ENCODE data around the gene MYO1B.

Gene MYO1B

GRCh38 chr2:191428141-191428540 is 182.9 kb downstream of the MYO1B start:
- Histone ChIP-seq H3K4me1 (ENCODE audit: control insufficient read depth, insufficient read depth, low read length, poor library complexity, severe bottlenecking) (no peaks in the 10 kb centered on the region), H3K36me3 (ENCODE audit: control insufficient read depth, insufficient read depth, low read length) (peaks cover 22% of the 10 kb centered on the region), H3K27ac (ENCODE audit: low read depth, low read length, severe bottlenecking) (no peak overlapping the region), H3K9me3 (ENCODE audit: control insufficient read depth, low read length) (no peaks in the 10 kb centered on the region), H3K4me3 (ENCODE audit: extremely low read depth, insufficient read depth, low read length, poor library complexity, severe bottlenecking) (no peak overlapping the region)
- WGBS, 2 experiments (ENCODE audit: insufficient coverage in 2 of 2) = 88 to 100% methylated on average over 1 to 3 of the region's 3 CpGs

GRCh38 chr2:191430476-191430875 is 185.3 kb downstream of the MYO1B start:
- no peaks in the 10 kb centered on the region for H3K4me1 ChIP-seq (ENCODE audit: control insufficient read depth, insufficient read depth, low read length, poor library complexity, severe bottlenecking)
- no CpG with 5 or more reads among the region's 1 CpG for whole genome bisulfite sequencing, 2 experiments (ENCODE audit: insufficient coverage in 2 of 2)
- no peak overlapping the region for H3K4me3 ChIP-seq (ENCODE audit: extremely low read depth, insufficient read depth, low read length, poor library complexity, severe bottlenecking)
- H3K27ac ChIP-seq (ENCODE audit: low read depth, low read length, severe bottlenecking) = no peak overlapping the region
- peaks cover 8% of the 10 kb centered on the region for H3K36me3 ChIP-seq (ENCODE audit: control insufficient read depth, insufficient read depth, low read length)
- H3K9me3 ChIP-seq (ENCODE audit: control insufficient read depth, low read length) = no peaks in the 10 kb centered on the region

- Histone ChIP-seq H3K27ac (ENCODE audit: low read depth, low read length, severe bottlenecking) (no peak overlapping the region), H3K9me3 (ENCODE audit: control insufficient read depth, low read length) (no peaks in the 10 kb centered on the region), H3K4me1 (ENCODE audit: control insufficient read depth, insufficient read depth, low read length, poor library complexity, severe bottlenecking) (no peaks in the 10 kb centered on the region), H3K4me3 (ENCODE audit: extremely low read depth, insufficient read depth, low read length, poor library complexity, severe bottlenecking) (no peak overlapping the region), H3K36me3 (ENCODE audit: control insufficient read depth, insufficient read depth, low read length) (no peaks in the 10 kb centered on the region)
- WGBS, 2 experiments (ENCODE audit: insufficient coverage in 2 of 2) = 100% methylated on average over 1 of the region's 4 CpGs; no CpG with 5 or more reads in 1 of the 2 experiments
Measured at GRCh38 chr2:191432121-191432520, 186.9 kb downstream of the MYO1B start.

GRCh38 chr2:191434072-191434471 is 188.9 kb downstream of the MYO1B start:
- WGBS, 2 experiments (ENCODE audit: insufficient coverage in 2 of 2) = 92 to 96% methylated on average over 3 of the region's 3 CpGs
- H3K4me3 ChIP-seq (ENCODE audit: extremely low read depth, insufficient read depth, low read length, poor library complexity, severe bottlenecking) = no peak overlapping the region
- H3K9me3 ChIP-seq (ENCODE audit: control insufficient read depth, low read length) = no peaks in the 10 kb centered on the region
- no peaks in the 10 kb centered on the region for H3K36me3 ChIP-seq (ENCODE audit: control insufficient read depth, insufficient read depth, low read length)
- H3K4me1 ChIP-seq (ENCODE audit: control insufficient read depth, insufficient read depth, low read length, poor library complexity, severe bottlenecking) = no peaks in the 10 kb centered on the region
- no peak overlapping the region for H3K27ac ChIP-seq (ENCODE audit: low read depth, low read length, severe bottlenecking)

GRCh38 chr2:191435141-191435540 is 189.9 kb downstream of the MYO1B start:
- no peak overlapping the region for H3K27ac ChIP-seq (ENCODE audit: low read depth, low read length, severe bottlenecking)
- no peaks in the 10 kb centered on the region for H3K36me3 ChIP-seq (ENCODE audit: control insufficient read depth, insufficient read depth, low read length)
- WGBS, 2 experiments (ENCODE audit: insufficient coverage in 2 of 2) = 93 to 100% methylated on average over 4 of the region's 6 CpGs
- no peak overlapping the region for H3K4me3 ChIP-seq (ENCODE audit: extremely low read depth, insufficient read depth, low read length, poor library complexity, severe bottlenecking)
- H3K9me3 ChIP-seq (ENCODE audit: control insufficient read depth, low read length) = no peaks in the 10 kb centered on the region
- H3K4me1 ChIP-seq (ENCODE audit: control insufficient read depth, insufficient read depth, low read length, poor library complexity, severe bottlenecking) = no peaks in the 10 kb centered on the region

GRCh38 chr2:191436368-191437055 is 191.3 kb downstream of the MYO1B start:
- Histone ChIP-seq H3K36me3 (ENCODE audit: control insufficient read depth, insufficient read depth, low read length) (no peaks in the 10 kb centered on the region), H3K27ac (ENCODE audit: low read depth, low read length, severe bottlenecking) (no peak overlapping the region), H3K4me1 (ENCODE audit: control insufficient read depth, insufficient read depth, low read length, poor library complexity, severe bottlenecking) (no peaks in the 10 kb centered on the region), H3K4me3 (ENCODE audit: extremely low read depth, insufficient read depth, low read length, poor library complexity, severe bottlenecking) (no peak overlapping the region), H3K9me3 (ENCODE audit: control insufficient read depth, low read length) (no peaks in the 10 kb centered on the region)
- 96 to 98% methylated on average over 4 to 5 of the region's 6 CpGs for WGBS, 2 experiments (ENCODE audit: insufficient coverage in 2 of 2)

GRCh38 chr2:191439481-191439880 is 194.3 kb downstream of the MYO1B start:
- 100% methylated on average over 1 of the region's 3 CpGs; no CpG with 5 or more reads in 1 of the 2 experiments for WGBS, 2 experiments (ENCODE audit: insufficient coverage in 2 of 2)
- Histone ChIP-seq H3K9me3 (ENCODE audit: control insufficient read depth, low read length) (no peaks in the 10 kb centered on the region), H3K36me3 (ENCODE audit: control insufficient read depth, insufficient read depth, low read length) (no peaks in the 10 kb centered on the region), H3K4me3 (ENCODE audit: extremely low read depth, insufficient read depth, low read length, poor library complexity, severe bottlenecking) (no peak overlapping the region), H3K27ac (ENCODE audit: low read depth, low read length, severe bottlenecking) (no peak overlapping the region), H3K4me1 (ENCODE audit: control insufficient read depth, insufficient read depth, low read length, poor library complexity, severe bottlenecking) (no peaks in the 10 kb centered on the region)

GRCh38 chr2:191441496-191442214 is 196.5 kb downstream of the MYO1B start:
- 87 to 95% methylated on average over 12 to 13 of the region's 14 CpGs for WGBS, 2 experiments (ENCODE audit: insufficient coverage in 2 of 2)
- no peaks in the 10 kb centered on the region for H3K9me3 ChIP-seq (ENCODE audit: control insufficient read depth, low read length)
- no peak overlapping the region for H3K4me3 ChIP-seq (ENCODE audit: extremely low read depth, insufficient read depth, low read length, poor library complexity, severe bottlenecking)
- no peaks in the 10 kb centered on the region for H3K36me3 ChIP-seq (ENCODE audit: control insufficient read depth, insufficient read depth, low read length)
- H3K27ac ChIP-seq (ENCODE audit: low read depth, low read length, severe bottlenecking) = peak overlapping the region; percentile 2
- H3K4me1 ChIP-seq (ENCODE audit: control insufficient read depth, insufficient read depth, low read length, poor library complexity, severe bottlenecking) = no peaks in the 10 kb centered on the region

GRCh38 chr2:191443446-191443845 is 198.2 kb downstream of the MYO1B start:
- Histone ChIP-seq H3K36me3 (ENCODE audit: control insufficient read depth, insufficient read depth, low read length) (no peaks in the 10 kb centered on the region), H3K4me1 (ENCODE audit: control insufficient read depth, insufficient read depth, low read length, poor library complexity, severe bottlenecking) (no peaks in the 10 kb centered on the region), H3K27ac (ENCODE audit: low read depth, low read length, severe bottlenecking) (no peak overlapping the region), H3K4me3 (ENCODE audit: extremely low read depth, insufficient read depth, low read length, poor library complexity, severe bottlenecking) (no peak overlapping the region), H3K9me3 (ENCODE audit: control insufficient read depth, low read length) (no peaks in the 10 kb centered on the region)
- WGBS, 2 experiments (ENCODE audit: insufficient coverage in 2 of 2) = 93 to 100% methylated on average over 1 to 2 of the region's 3 CpGs

GRCh38 chr2:191446910-191447309 is 201.7 kb downstream of the MYO1B start:
- no peaks in the 10 kb centered on the region for H3K9me3 ChIP-seq (ENCODE audit: control insufficient read depth, low read length)
- no peak overlapping the region for H3K4me3 ChIP-seq (ENCODE audit: extremely low read depth, insufficient read depth, low read length, poor library complexity, severe bottlenecking)
- no peaks in the 10 kb centered on the region for H3K36me3 ChIP-seq (ENCODE audit: control insufficient read depth, insufficient read depth, low read length)
- H3K27ac ChIP-seq (ENCODE audit: low read depth, low read length, severe bottlenecking) = no peak overlapping the region
- no peaks in the 10 kb centered on the region for H3K4me1 ChIP-seq (ENCODE audit: control insufficient read depth, insufficient read depth, low read length, poor library complexity, severe bottlenecking)
- no CpG with 5 or more reads among the region's 2 CpGs for WGBS, 2 experiments (ENCODE audit: insufficient coverage in 2 of 2)

- 100% methylated on average over 2 of the region's 5 CpGs; no CpG with 5 or more reads in 1 of the 2 experiments for WGBS, 2 experiments (ENCODE audit: insufficient coverage in 2 of 2)
- no peak overlapping the region for H3K4me3 ChIP-seq (ENCODE audit: extremely low read depth, insufficient read depth, low read length, poor library complexity, severe bottlenecking)
Measured at GRCh38 chr2:191451116-191451515, 205.9 kb downstream of the MYO1B start.

More at GRCh38 chr2:191451116-191451515, 205.9 kb downstream of the MYO1B start:
- Histone ChIP-seq H3K9me3 (ENCODE audit: control insufficient read depth, low read length) (peaks cover 11% of the 10 kb centered on the region), H3K36me3 (ENCODE audit: control insufficient read depth, insufficient read depth, low read length) (no peaks in the 10 kb centered on the region), H3K4me1 (ENCODE audit: control insufficient read depth, insufficient read depth, low read length, poor library complexity, severe bottlenecking) (no peaks in the 10 kb centered on the region), H3K27ac (ENCODE audit: low read depth, low read length, severe bottlenecking) (no peak overlapping the region)

All from mesodermal cell (in vitro differentiated cells).